Adrenal gland (tissue), 5 donors: ENCODE data around the gene EPHA5.

Experiments used
- CTCF ChIP-seq, 6 experiments: fragments of 450-650 bp in 4 of 6; fragments of 200-600 bp in 2 of 6; sonication (generic) in 1 of 6; IDR thresholded peaks; 1 replicate in 5 of 6; 2 replicates in 1 of 6; pipeline versions ENCODE4 v1.5.1 to v1.8.0; 2016 to 2021; ENCODE audit warnings: antibody characterized with exemption in 6 of 6, mild to moderate bottlenecking in 2 of 6, moderate library complexity in 1 of 6
- POLR2A ChIP-seq, 2 donors: fragments of 450-650 bp; IDR thresholded peaks; one replicate each; pipeline ENCODE4 v1.6.1; 2017; ENCODE audit warnings: antibody characterized with exemption in 2 of 2, mild to moderate bottlenecking in 2 of 2, moderate library complexity in 1 of 2
- donor health status: DM: no; HTN: no; CAD: no.

- TF ChIP-seq CTCF (IDR thresholded peaks at IDR 0.05) (no peak), POLR2A (IDR thresholded peaks at IDR 0.05) (no peak)
These were observed 24.2 kb downstream of the EPHA5 start for GRCh38 chr4:65646136-65646535.
